HepG2 (cell line): Measurements from ENCODE around the gene ANKS1B.

ENCODE experiments used
- MIXL1 ChIP-seq: IDR thresholded peaks from 2 replicates; pipeline ENCODE4 v1.6.1; 2016
- MTF1 ChIP-seq: sonication (generic); formaldehyde crosslinking; IDR thresholded peaks from 2 replicates; pipeline ENCODE4 v1.5.0; 2020; ENCODE audit warnings: missing genetic modification reagents
- NR0B2 ChIP-seq: sonication (generic); formaldehyde crosslinking; IDR thresholded peaks from 2 replicates; pipeline ENCODE4 v1.4.0; 2020; ENCODE audit warnings: mild to moderate bottlenecking, missing genetic modification reagents
- NR2F6 ChIP-seq, 2 experiments: IDR thresholded peaks; 2 replicates each; pipeline ENCODE4 v1.6.1; 2016; ENCODE audit warnings: antibody characterized with exemption in 1 of 2, mild to moderate bottlenecking in 1 of 2
- PRPF4 ChIP-seq: fragments of 200-400 bp; formaldehyde crosslinking; IDR thresholded peaks from 2 replicates; pipeline ENCODE4 v1.6.1; 2016; ENCODE audit warnings: low read length, low read depth; ENCODE audit not compliant: poor library complexity, severe bottlenecking
- SMAD9 ChIP-seq: sonication (generic); formaldehyde crosslinking; IDR thresholded peaks from 2 replicates; pipeline ENCODE4 v1.5.1; 2020; ENCODE audit warnings: mild to moderate bottlenecking, missing genetic modification reagents
- SOX6 ChIP-seq, 2 experiments: fragments of 450-650 bp in 1 of 2; sonication (generic) in 1 of 2; formaldehyde crosslinking in 1 of 2; IDR thresholded peaks; 2 replicates each; pipeline versions ENCODE4 v1.4.0 to v1.6.1; 2017 to 2020; ENCODE audit warnings: antibody characterized with exemption in 1 of 2, mild to moderate bottlenecking in 1 of 2, missing genetic modification reagents in 1 of 2
- YEATS2 ChIP-seq: sonication (generic); formaldehyde crosslinking; IDR thresholded peaks from 2 replicates; pipeline ENCODE4 v1.4.0; 2020; ENCODE audit warnings: missing genetic modification reagents, borderline replicate concordance
- ZNF136 ChIP-seq: sonication (generic); formaldehyde crosslinking; IDR thresholded peaks from 2 replicates; pipeline ENCODE4 v1.8.1; 2022; ENCODE audit warnings: low read depth, mild to moderate bottlenecking, moderate library complexity, missing genetic modification reagents
- ZNF687 ChIP-seq: sonication (generic); formaldehyde crosslinking; IDR thresholded peaks from 2 replicates; pipeline ENCODE4 v1.5.1; 2020; ENCODE audit warnings: mild to moderate bottlenecking, missing genetic modification reagents, moderate library complexity

- no peak for TF ChIP-seq ZNF687
- TF ChIP-seq NR0B2 (CRISPR knock-in tag): no peak
- TF ChIP-seq PRPF4: no peak
- no peak for TF ChIP-seq YEATS2
- TF ChIP-seq ZNF136 (CRISPR knock-in tag): no peak
- no peak for TF ChIP-seq SOX6 (IDR thresholded peaks at IDR 0.05)
- no peak for TF ChIP-seq SOX6 (CRISPR knock-in tag; IDR thresholded peaks at IDR 0.05)
- no peak for TF ChIP-seq SMAD9 (CRISPR knock-in tag)
- no peak for TF ChIP-seq MTF1
- TF ChIP-seq NR2F6 (IDR thresholded peaks at IDR 0.05): no peak
- TF ChIP-seq NR2F6 (CRISPR knock-in tag; IDR thresholded peaks at IDR 0.05): no peak
- TF ChIP-seq MIXL1 (CRISPR knock-in tag): no peak
Measured at GRCh38 chr12:99444859-99445316, 539.8 kb downstream of the ANKS1B start.
